ENCODE results near the gene CHAMP1. TPM values are rescaled to one million over a fixed set of nuclear protein-coding genes. Genes with fewer than 3 reads are reported as not detected.

Gene CHAMP1
- total and polyA plus RNA-seq, 2 of the 13 experiments (the other 11 are each of a cell fraction or from before 2014, with no cell fraction given): 8.4 to 9.7 TPM

GRCh38 chr13:114279758-114280355 lies 34.4 kb upstream of the CHAMP1 start:
- peak overlapping the region; percentile 99 for H3K9ac ChIP-seq (ENCODE audit: insufficient read depth, low read depth, low read length)
- H2AFZ ChIP-seq (ENCODE audit: low read length): no peak overlapping the region
- peaks cover 3 to 17% of the 10 kb centered on the region in 2 experiments; a peak in 3 of 5 replicates for H3K36me3 ChIP-seq (replicated peaks in 1 of 2; ENCODE audit: control insufficient read depth in 1 of 2, insufficient read depth in 2 of 2, low read length in 2 of 2)

GRCh38 chr13:114281351-114282040 lies 32.8 kb upstream of the CHAMP1 start, which contains the start of gene UPF3A:
UPF3A (plus strand) TSS chr13:114281601; CDS start chr13:114281640, 39 bp downstream.
- H3K4me2 ChIP-seq (ENCODE audit: low read depth, low read length): peak within 1 kb of the TSS; percentile 96
- H3K4me1 ChIP-seq (ENCODE audit: insufficient read depth, low read length): peaks cover 45% of the 10 kb centered on the region
- 0% methylated on average over 4 of the region's 89 CpGs for WGBS (ENCODE audit: low lambda C conversion rate)
- ChIA-PET CTCF (ENCODE audit: low intra/inter-chr PET ratio, low total read pairs) (no interaction called here), POLR2A (interaction anchor here (0.6 to 2.7 kb wide), 13 partner anchors 8 to 53 kb away, joined by 3 to 15 read pairs (median 3); partner anchors contain the start of gene CHAMP1)
- FAIRE-seq (no peak), ATAC-seq (peak; percentile 94), DNase-seq (ENCODE audit: low spot score) (peak; percentile 83)
- intact Hi-C loops (cut with micrococcal nuclease; ENCODE audit: unreplicated experiment) (loop anchor here (2.0 kb wide), 1 partner anchor 33 kb away; the partner anchor contains the start of gene CHAMP1), in situ Hi-C loops (cut with HindIII; ENCODE audit: extremely low pct_ligation_motif_present, low pct_unique_long_range_greater_than_20kb) (no loop called here)
- no peak within 1 kb of the TSS for H2AFZ ChIP-seq (ENCODE audit: low read length)
- peaks cover 7% of the 10 kb centered on the region; the same call in 1 of the 2 replicates for H4K20me1 ChIP-seq (ENCODE audit: insufficient read depth, low read length)
- peak within 1 kb of the TSS; percentile 99 for H3K27ac ChIP-seq (ENCODE audit: extremely low read length, insufficient read depth, low read length)
- H3K9me3 ChIP-seq (ENCODE audit: low read length): no peaks in the 10 kb centered on the region
- H3K27me3 ChIP-seq (ENCODE audit: control insufficient read depth in 1 of 2, insufficient read depth in 2 of 2, low read length in 2 of 2): no peaks in the 10 kb centered on the region; a peak in 1 of 5 replicates
- no TSS peak for BruUV-seq (replicated peaks)
- peaks cover 5 to 24% of the 10 kb centered on the region in 2 experiments; a peak in 4 of 5 replicates for H3K36me3 ChIP-seq (replicated peaks in 1 of 2; ENCODE audit: control insufficient read depth in 1 of 2, insufficient read depth in 2 of 2, low read length in 2 of 2)
- H3K9ac ChIP-seq (ENCODE audit: insufficient read depth, low read depth, low read length): peak within 1 kb of the TSS; percentile 99
- H3K4me3 ChIP-seq (replicated peaks in 1 of 3; ENCODE audit: insufficient read depth in 1 of 3, low read depth in 2 of 3, low read length in 3 of 3): peak within 1 kb of the TSS; percentile 84 to 98 (median 90)
- peaks cover 35% of the 10 kb centered on the region for H3K79me2 ChIP-seq (ENCODE audit: insufficient read depth, low read length)
- peak; percentile 32 for TF ChIP-seq XRCC5 (optimal IDR thresholded peaks at IDR 0.05; ENCODE audit: low read length)
- TF ChIP-seq ZNF691 (CRISPR knock-in tag; IDR thresholded peaks at IDR 0.05; ENCODE audit: borderline replicate concordance, low read depth): peak; percentile 48; the same call in 1 of the 2 replicates
- no peak for TF ChIP-seq ZNF12 (CRISPR knock-in tag; IDR thresholded peaks at IDR 0.05)
- TF ChIP-seq TRAFD1 (CRISPR knock-in tag; IDR thresholded peaks at IDR 0.05; ENCODE audit: borderline replicate concordance): no peak
- TF ChIP-seq SP2 (CRISPR knock-in tag; IDR thresholded peaks at IDR 0.05): peak; percentile 52; the same call in 1 of the 2 replicates
- TF ChIP-seq TOPORS (CRISPR knock-in tag; IDR thresholded peaks at IDR 0.05): peak; percentile 79; the same call in 1 of the 2 replicates
- TF ChIP-seq BCL6 (CRISPR knock-in tag; IDR thresholded peaks at IDR 0.05): peak; percentile 33; the same call in 1 of the 2 replicates
- TF ChIP-seq ZNF263 (CRISPR knock-in tag; IDR thresholded peaks at IDR 0.05): no peak
- no peak for TF ChIP-seq IRF9 (CRISPR knock-in tag; IDR thresholded peaks at IDR 0.05; ENCODE audit: borderline replicate concordance)
- peak; percentile 58; the same call in 1 of the 2 replicates for TF ChIP-seq ZNF768 (CRISPR knock-in tag; IDR thresholded peaks at IDR 0.05)

More at GRCh38 chr13:114279758-114280355, 34.4 kb upstream of the CHAMP1 start:
- Histone ChIP-seq H3K27ac (ENCODE audit: extremely low read length, insufficient read depth, low read length) (peak overlapping the region; percentile 99), H4K20me1 (ENCODE audit: insufficient read depth, low read length) (peaks cover 7% of the 10 kb centered on the region; the same call in 1 of the 2 replicates), H3K4me3 (replicated peaks in 1 of 3; ENCODE audit: insufficient read depth in 1 of 3, low read depth in 2 of 3, low read length in 3 of 3) (peak overlapping the region in 2 of 3 experiments; percentile 84; a peak in 2 of 6 replicates), H3K9me3 (ENCODE audit: low read length) (no peaks in the 10 kb centered on the region), H3K79me2 (ENCODE audit: insufficient read depth, low read length) (peaks cover 27% of the 10 kb centered on the region), H3K27me3 (ENCODE audit: control insufficient read depth in 1 of 2, insufficient read depth in 2 of 2, low read length in 2 of 2) (no peaks in the 10 kb centered on the region; a peak in 1 of 5 replicates), H3K4me2 (ENCODE audit: low read depth, low read length) (peak overlapping the region; percentile 96), H3K4me1 (ENCODE audit: insufficient read depth, low read length) (peaks cover 38% of the 10 kb centered on the region)
- CTCF ChIA-PET (ENCODE audit: low intra/inter-chr PET ratio, low total read pairs): no interaction called here
- FAIRE-seq: no peak
- POLR2A ChIA-PET: interaction anchor here (1.4 to 2.7 kb wide), 2 partner anchors 35 to 38 kb away, joined by 3 to 15 read pairs; partner anchors contain the start of gene CHAMP1
- 98% methylated on average over 2 of the region's 2 CpGs for WGBS (ENCODE audit: low lambda C conversion rate)
- no peak for DNase-seq (ENCODE audit: low spot score)
- intact Hi-C loops (cut with micrococcal nuclease; ENCODE audit: unreplicated experiment) (loop anchor here (1.0 to 2.0 kb wide), 2 partner anchors 8 to 35 kb away; partner anchors contain the start of gene CHAMP1), in situ Hi-C loops (cut with HindIII; ENCODE audit: extremely low pct_ligation_motif_present, low pct_unique_long_range_greater_than_20kb) (no loop called here)
- no peak for TF ChIP-seq FOXA3 (CRISPR knock-in tag; IDR thresholded peaks at IDR 0.05)
- TF ChIP-seq ZFY (CRISPR knock-in tag; IDR thresholded peaks at IDR 0.05): peak; percentile 17; the same call in 1 of the 2 replicates
- no peak for TF ChIP-seq MTF1 (CRISPR knock-in tag; IDR thresholded peaks at IDR 0.05)
- no peak for TF ChIP-seq PCBP2 (optimal IDR thresholded peaks at IDR 0.05; ENCODE audit: low read depth, low read length, poor library complexity, severe bottlenecking)
- BruUV-seq (replicated peaks): no TSS peak
- ATAC-seq: no peak
